NB4 (cell line): ENCODE data around the gene NANOS2.

Source experiments
- CTCF ChIP-seq: IDR thresholded peaks from one replicate; pipeline ENCODE4 v1.5.1; 2012; ENCODE audit warnings: low read depth, low read length
- MYC ChIP-seq: IDR thresholded peaks from 2 replicates; pipeline ENCODE4 v1.6.1; 2011; ENCODE audit warnings: low read depth, low read length
- POLR2A ChIP-seq: IDR thresholded peaks from 2 replicates; pipeline ENCODE4 v1.6.1; 2011; ENCODE audit warnings: mild to moderate bottlenecking; ENCODE audit not compliant: insufficient read length; ENCODE audit errors: extremely low read depth

GRCh38 chr19:45863335-45863839 is 51.2 kb downstream of the NANOS2 start:
- no peak for TF ChIP-seq CTCF
- TF ChIP-seq MYC = peak; percentile 88; the same call in 1 of the 2 replicates
- TF ChIP-seq POLR2A = no peak
